ENCODE results near the gene CCDC85C. TPM values are rescaled to one million over a fixed set of nuclear protein-coding genes. Genes with fewer than 3 reads are reported as not detected.

Gene CCDC85C
- polyA plus RNA-seq, 1 of the 3 experiments (the other 2 are of a cell fraction): 9.6 TPM

- H3K27ac ChIP-seq (ENCODE audit: low read depth in 2 of 2, low read length in 1 of 2): no peak overlapping the region
- DNase-seq: no peak
- no peaks in the 10 kb centered on the region for H3K9me3 ChIP-seq
- no peak overlapping the region for H3K4me2 ChIP-seq
- no peak overlapping the region for H3K4me3 ChIP-seq (ENCODE audit: low read depth in 2 of 2, low read length in 1 of 2)
- ChIA-PET POLR2A (no interaction called here), CTCF (interaction anchor here (0.8 kb wide), 1 partner anchor 444 kb away, joined by 3 read pairs; no protein-coding TSS in a partner anchor)
- TF ChIP-seq NRF1 (IDR thresholded peaks at IDR 0.05; ENCODE audit: low read depth, low read length) (no peak), YY1 (IDR thresholded peaks at IDR 0.05; ENCODE audit: low read depth) (no peak), FOXM1 (IDR thresholded peaks at IDR 0.05; ENCODE audit: low read depth) (no peak), TCF12 (IDR thresholded peaks at IDR 0.05) (no peak), RXRA (IDR thresholded peaks at IDR 0.05; ENCODE audit: borderline replicate concordance, low read depth) (no peak), USF2 (IDR thresholded peaks at IDR 0.05; ENCODE audit: borderline replicate concordance, low read depth, low read length) (no peak), GATA2 (CRISPR knock-in tag; IDR thresholded peaks at IDR 0.05) (no peak), SIN3A (IDR thresholded peaks at IDR 0.05; ENCODE audit: borderline replicate concordance, low read depth, low read length) (no peak), MXI1 (IDR thresholded peaks at IDR 0.05; ENCODE audit: low read depth, low read length) (no peak), SMC3 (IDR thresholded peaks at IDR 0.05; ENCODE audit: low read depth, low read length) (no peak), JUND (IDR thresholded peaks at IDR 0.05) (no peak), ELF1 (IDR thresholded peaks at IDR 0.05) (no peak), POLR2AphosphoS5 (IDR thresholded peaks at IDR 0.05; ENCODE audit: low read depth, low read length) (no peak), GABPA (IDR thresholded peaks at IDR 0.05; ENCODE audit: low read depth) (no peak), PBX3 (IDR thresholded peaks at IDR 0.05) (no peak), FOXJ3 (CRISPR knock-in tag; IDR thresholded peaks at IDR 0.05) (no peak), TAF1 (IDR thresholded peaks at IDR 0.05; ENCODE audit: borderline replicate concordance, low read depth, low read length) (no peak), USF1 (IDR thresholded peaks at IDR 0.05; ENCODE audit: borderline replicate concordance, low read depth) (no peak), FOSL2 (IDR thresholded peaks at IDR 0.05; ENCODE audit: borderline replicate concordance, low read depth) (no peak)
- peaks cover 88% of the 10 kb centered on the region for H4K20me1 ChIP-seq (ENCODE audit: insufficient read depth)
- H3F3A ChIP-seq (replicated peaks; ENCODE audit: insufficient read depth): peaks cover 4% of the 10 kb centered on the region
- peaks cover 11 to 14% of the 10 kb centered on the region in 2 experiments; a peak in 3 of 4 replicates for H3K4me1 ChIP-seq (ENCODE audit: control insufficient read depth in 1 of 2, insufficient read depth in 2 of 2, low read depth in 1 of 2, low read length in 1 of 2)
- 94% methylated on average over 7 of the region's 7 CpGs for WGBS (ENCODE audit: low lambda C conversion rate)
- peaks cover 100% of the 10 kb centered on the region for H3K79me2 ChIP-seq (ENCODE audit: insufficient read depth)
- no peak overlapping the region for H3K9ac ChIP-seq
- H3K36me3 ChIP-seq (replicated peaks in 1 of 2; ENCODE audit: control insufficient read depth in 1 of 2, insufficient read depth in 2 of 2, low read length in 1 of 2): peaks cover 0 to 3% of the 10 kb centered on the region in 2 experiments
- H2AFZ ChIP-seq (ENCODE audit: low read depth): no peak overlapping the region
- H3K27me3 ChIP-seq (ENCODE audit: insufficient read depth): no peaks in the 10 kb centered on the region
- H3K9me2 ChIP-seq: no peaks in the 10 kb centered on the region
These were observed 132.3 kb downstream of the CCDC85C start for GRCh38 chr14:99471731-99472130.
